ENCODE data around the gene CAPZA1.

CAPZA1 gene

DNA sequence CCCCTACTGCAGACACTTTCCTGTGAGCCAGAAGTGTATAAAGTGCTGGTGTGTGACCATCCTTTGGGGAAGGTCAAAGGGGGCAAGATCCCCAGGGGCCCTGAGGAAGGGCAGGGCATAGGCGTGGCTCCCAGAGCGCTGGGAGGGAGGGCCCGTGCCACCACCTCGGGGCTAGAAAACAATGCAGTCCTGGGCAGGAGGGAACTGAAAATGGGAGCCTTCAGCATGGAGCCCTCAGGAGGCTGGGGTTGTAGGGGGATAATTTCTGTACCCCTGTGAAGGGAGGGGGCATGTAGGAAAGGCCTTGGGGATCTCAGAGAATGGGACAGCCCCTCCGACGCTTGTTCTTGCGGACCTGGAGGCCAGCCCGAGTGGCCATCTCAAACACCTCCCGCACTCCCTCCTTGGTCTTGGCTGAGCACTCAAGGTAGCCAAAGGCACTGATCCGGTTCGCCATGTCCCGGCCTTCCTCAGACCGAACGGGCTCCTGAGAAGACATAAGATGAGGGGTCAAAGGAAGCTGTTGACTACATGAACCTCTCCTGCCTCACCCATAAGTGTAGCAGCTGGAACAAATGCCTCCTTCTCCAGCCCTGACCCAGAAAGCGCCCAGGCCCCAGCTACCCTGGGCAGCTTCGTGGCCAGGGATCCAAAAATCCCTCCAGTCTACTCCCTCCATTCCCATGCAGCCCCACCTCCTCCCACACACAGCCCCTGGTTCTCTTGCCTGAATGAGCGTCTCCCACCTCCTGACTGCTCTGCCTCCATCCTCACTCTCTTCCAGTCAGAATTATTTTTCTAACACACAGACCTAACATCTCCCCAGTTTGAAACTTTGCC, 81.8 kb downstream of the CAPZA1 start:
- DNase-seq (ENCODE audit: low read depth): no peak

DNA sequence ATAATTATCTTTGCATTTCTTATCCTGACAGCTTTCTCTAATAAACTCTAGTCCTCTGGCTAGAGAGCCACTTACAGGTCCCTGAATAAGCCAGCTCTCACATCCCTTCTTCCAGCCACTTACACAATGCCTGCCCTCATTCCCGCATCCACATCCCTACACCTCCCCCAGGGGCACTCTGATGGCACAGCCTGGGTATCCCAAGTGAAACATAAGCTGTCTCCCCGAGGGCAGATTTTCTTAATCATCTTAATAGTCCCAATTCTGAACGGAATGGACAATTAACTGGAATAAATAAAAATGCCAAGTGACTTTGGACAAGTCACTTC, 82.4 kb downstream of the CAPZA1 start:
- DNase-seq (ENCODE audit: low read depth): no peak

GRCh38 chr1:112702420-112703261, 83.0 kb downstream of the CAPZA1 start:
- DNase-seq (ENCODE audit: low read depth): no peak

- no peak for DNase-seq (ENCODE audit: low read depth)
These were observed 84.1 kb downstream of the CAPZA1 start for GRCh38 chr1:112703706-112704105.

DNA sequence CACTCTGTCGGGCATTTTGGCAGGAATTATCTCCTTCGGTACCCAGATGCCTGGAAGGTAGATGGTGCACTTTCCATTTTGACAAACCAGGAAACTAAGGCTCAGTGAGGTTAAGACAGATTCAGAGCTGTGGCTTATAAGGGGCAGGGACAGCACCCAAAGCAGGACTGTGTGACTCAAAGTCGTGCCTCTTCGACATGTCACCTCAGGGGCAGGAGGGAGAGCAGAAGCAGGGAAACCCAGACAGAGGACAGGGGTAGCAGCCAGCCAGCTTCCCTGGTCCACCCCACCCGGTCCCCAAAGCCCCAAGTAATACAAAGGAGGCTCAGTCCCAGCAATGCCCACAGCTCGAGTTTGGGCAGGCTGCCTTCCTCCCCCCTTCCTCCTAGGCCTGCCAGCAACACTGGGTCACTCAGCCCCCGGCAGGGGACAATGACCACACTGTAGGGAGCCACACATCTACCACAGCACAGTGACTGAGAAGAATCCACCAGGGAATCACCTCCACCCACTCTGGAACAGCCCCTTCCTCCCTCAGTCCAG, 84.8 kb downstream of the CAPZA1 start:
- DNase-seq (ENCODE audit: low read depth): no peak

DNA sequence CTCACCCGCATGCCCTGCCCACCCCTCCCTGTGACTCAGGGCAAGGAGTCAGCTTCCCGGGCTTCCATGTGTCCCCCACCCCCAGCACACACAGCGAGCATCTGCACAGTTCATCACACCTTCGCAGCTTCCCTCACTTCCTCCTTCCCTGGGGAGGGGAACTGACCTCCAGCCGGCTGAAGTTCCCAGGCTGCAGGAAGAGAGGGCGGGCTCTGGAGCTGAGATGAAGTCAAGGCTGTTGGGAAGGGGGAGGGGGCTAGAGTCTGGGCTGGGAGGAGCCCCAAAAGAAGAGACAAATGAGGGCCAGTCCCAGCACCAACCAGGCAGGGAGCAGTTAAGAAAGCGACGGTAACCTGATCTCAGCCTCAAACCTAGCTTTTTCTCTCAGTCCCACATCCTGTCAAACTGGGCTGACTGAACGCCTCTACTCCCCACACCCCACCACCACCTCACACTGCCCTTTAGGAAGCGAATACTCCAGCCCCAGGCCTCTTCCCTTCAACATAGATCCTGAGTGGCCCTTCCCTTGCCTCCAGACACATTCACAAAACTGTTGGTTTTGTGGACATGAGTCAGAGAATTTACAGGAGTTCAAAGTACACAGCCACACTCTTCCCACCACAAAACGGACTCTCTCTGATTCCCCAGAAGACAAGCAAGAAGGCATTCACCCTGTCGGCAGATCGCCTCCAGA, 85.4 kb downstream of the CAPZA1 start:
- no peak for DNase-seq (ENCODE audit: low read depth)

- DNase-seq (ENCODE audit: low read depth): no peak
These were observed 87.0 kb downstream of the CAPZA1 start, which contains the start of gene RHOC for GRCh38 chr1:112706505-112707220. Gene RHOC (minus strand): TSS chr1:112707127. CDS start chr1:112703799, 3,328 bp downstream.

GRCh38 chr1:112707221-112708001, 87.8 kb downstream of the CAPZA1 start:
- no peak for DNase-seq (ENCODE audit: low read depth)

GRCh38 chr1:112708002-112708448, 88.4 kb downstream of the CAPZA1 start:
- no peak for DNase-seq (ENCODE audit: low read depth)

DNA sequence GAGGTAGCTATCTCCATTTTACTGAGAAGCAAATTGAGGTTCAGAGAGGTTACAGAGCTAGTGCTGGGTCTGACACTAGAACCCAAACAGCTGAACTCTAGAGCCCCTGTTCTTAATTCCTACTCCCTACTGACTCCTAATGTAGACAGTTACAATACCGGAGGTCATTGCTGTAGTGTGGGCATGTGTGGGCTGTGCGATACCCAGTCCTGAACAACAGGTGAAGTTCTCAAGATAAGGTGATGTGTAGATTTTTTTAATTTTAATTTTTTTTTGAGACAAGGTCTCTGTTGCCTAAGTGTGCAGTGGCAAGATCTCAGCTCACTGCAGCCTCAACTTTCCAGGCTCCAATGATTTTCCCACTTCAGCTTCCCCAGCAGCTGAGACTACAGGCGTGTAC, 88.9 kb downstream of the CAPZA1 start:
- no peak for DNase-seq (ENCODE audit: low read depth)

- no peak for DNase-seq (ENCODE audit: low read depth)
These were observed 90.5 kb downstream of the CAPZA1 start for GRCh38 chr1:112710159-112710558.

DNA sequence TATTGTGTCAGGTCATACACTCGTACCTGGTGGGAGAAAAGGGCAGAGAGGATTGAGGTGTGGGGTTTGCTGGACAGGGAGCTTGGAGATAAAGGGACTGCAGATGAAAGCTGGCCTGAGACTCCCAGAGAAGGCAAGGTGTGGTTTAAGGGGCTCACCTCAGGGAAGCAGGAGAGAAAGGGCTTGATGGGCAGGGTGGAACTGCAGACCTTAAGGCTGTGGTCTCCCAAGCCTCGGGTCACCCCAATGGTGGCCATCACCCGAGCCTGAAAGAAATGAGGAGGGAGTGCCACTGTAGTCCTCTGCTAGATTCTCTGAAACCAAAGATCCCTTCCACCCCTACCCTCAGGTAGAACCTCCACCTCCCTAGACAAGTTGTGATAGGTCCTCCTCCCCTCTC, 91.0 kb downstream of the CAPZA1 start:
- no peak for DNase-seq (ENCODE audit: low read depth)

GRCh38 chr1:112711041-112711440, 91.4 kb downstream of the CAPZA1 start:
- DNase-seq (ENCODE audit: low read depth): no peak

- no peak for DNase-seq (ENCODE audit: low read depth)
These were observed 92.0 kb downstream of the CAPZA1 start for GRCh38 chr1:112711670-112712069.

- DNase-seq (ENCODE audit: low read depth): no peak
These were observed 92.6 kb downstream of the CAPZA1 start for GRCh38 chr1:112712191-112712590.

DNA sequence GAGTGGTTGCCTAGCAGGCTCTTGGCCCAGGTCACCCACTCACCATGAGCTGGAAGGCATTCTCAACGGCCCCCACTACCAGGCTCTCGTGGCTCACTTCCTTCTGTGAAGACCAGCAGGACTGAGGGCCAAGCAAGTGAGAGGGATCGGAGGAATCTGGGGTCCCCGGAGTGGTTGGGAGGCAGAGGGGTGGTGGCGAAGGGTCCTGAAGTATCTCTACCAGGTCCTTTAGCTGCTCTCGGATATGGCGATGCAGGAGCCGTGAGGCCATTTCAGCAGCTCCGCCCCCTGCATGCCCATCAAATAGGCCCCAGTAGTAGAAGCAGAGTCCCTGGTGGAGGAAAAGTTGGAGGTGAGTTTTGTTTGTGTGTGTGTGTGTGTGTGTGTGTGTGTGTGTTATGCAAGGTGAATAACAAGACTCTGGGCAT, 93.1 kb downstream of the CAPZA1 start:
- no peak for DNase-seq (ENCODE audit: low read depth)

DNA sequence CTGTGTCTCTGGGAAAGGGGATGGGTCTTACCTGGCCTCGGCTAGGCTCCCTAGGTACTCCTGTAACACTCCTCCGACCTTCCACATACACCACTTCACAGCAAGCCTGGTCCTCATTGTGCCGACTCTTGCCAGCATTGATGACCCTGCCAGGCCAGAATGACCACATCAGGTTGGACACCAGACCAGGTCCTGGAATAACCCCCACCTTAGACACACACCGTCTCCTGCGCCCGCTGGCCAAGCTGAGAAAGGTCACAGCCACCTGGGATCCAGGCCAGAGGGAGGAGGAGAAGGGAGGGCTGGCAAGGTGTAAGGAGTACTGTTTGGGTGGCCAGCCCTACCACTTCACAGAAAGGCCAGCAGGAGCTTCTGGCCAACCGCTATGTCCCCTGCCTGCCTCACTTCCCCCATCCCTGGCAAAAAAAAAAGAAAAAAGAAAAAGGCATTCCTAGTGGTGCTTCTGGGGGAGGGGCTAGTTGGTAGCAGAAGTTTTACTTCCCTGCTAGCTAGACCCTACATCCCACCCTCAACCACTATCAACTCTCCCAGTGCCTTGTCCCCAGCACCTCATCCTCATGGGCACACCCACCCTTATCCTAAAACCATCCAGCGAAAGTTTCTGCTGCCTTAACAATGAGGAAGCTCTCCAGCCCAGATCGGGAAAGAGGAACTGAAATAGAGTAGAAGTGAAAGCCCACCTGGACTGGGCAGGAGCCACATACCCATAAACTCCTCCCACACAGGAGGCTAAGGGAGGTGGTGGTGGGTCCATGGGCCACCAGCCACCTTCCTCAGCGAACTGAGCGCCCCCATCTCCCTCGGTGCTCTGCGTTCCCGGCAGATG, 94.1 kb downstream of the CAPZA1 start:
- DNase-seq (ENCODE audit: low read depth): no peak

DNA sequence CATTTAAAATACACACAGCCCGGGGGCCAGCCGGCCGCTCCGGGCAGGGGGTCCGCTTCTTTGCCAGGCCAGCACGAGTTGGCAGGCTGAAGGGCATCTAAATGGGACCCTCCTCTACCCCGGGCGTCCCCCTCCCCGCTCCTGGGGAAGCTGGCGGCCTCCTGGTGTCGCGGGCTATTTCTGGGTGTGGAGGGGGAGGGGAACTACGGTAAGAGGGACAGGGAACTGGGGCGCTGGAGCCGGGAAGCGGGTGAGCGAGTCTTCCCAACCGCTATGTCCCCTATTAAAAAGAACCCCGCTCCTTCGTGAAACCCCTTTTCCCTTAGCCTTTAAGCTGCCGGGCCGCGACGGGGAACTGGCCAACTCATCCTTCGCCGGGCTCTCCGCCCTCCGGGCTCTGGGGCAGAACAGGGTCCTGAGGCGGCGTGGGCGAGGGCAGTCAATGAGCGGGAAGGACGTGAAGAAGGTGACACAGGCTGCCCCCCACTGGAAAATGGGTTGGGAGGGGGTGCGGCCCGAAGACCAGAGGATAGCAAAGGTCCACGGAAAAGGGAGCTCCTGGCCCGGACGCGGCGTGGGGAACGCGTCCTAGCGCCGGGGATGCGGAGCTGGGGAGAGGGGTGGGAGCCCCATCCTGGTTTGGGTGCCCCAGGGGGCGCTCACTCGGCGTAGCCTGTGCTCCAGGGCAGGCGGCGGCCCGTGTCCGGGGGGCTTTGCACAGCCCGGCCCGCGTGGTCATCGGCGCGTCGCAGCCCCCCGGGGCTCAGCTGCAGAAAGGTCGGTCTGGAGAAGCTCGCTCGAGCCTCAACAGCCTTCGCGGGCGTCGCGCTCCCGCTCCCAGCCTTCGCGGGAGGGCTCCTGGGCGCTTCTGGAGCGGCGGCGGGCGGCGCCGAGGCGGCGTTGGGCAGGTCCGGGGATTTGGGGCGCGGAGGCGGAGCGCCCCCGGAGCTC, 95.0 kb downstream of the CAPZA1 start:
- no peak for DNase-seq (ENCODE audit: low read depth)
